Left colon (tissue), 2 donors: ENCODE data around the gene DNAI2. TPM values are rescaled to one million over a fixed set of nuclear protein-coding genes. Genes with fewer than 3 reads are reported as not detected.

Experiments used
- ATAC-seq: fragments of 200-7000 bp; cut with Tn5 transposase; one replicate; pipeline ENCODE4 v1.9.1; 2020; ENCODE audit warnings: mild to moderate bottlenecking, moderate library complexity
- DNase-seq, 2 donors: peaks; one replicate each; pipeline ENCODE4 v3.0.0-alpha.2; 2020
- intact Hi-C, 2 donors: fragments of 100-400 bp; cut with DNase I in 1 of 2; cut with micrococcal nuclease in 1 of 2; formaldehyde crosslinking; loops; one replicate each; pipeline versions ENCODE4 v1.11.2 to v1.14.0; 2022; cut with DNase I, micrococcal nuclease
- total RNA-seq, 2 donors: library from RNA; stranded (reverse); fragmentation: NEBNext Ultra II Directional; extraction: Animal tissue kit (Norgen Biotek cat#: 25700); gene quantifications; one replicate each; pipeline ENCODE4 v1.2.1, GENCODE V29; 2021
- donor health status: DM: no; HTN: no; CAD: no.
- donor health status: DM: yes; HTN: yes; CAD: no.

DNAI2 gene
- total RNA-seq, 2 donors from 2014 or later = not detected

- ATAC-seq (no peak), DNase-seq (no peak)
- intact Hi-C loops = loop anchor here in 1 of 2 donors (10.0 kb wide), 1 partner anchor 47 kb away; no protein-coding TSS in a partner anchor
Observed at GRCh38 chr17:74351552-74352210, 77.6 kb downstream of the DNAI2 start.

GRCh38 chr17:74353446-74354060 lies 79.5 kb downstream of the DNAI2 start:
- intact Hi-C loops = loop anchor here in 1 of 2 donors (10.0 kb wide), 1 partner anchor 49 kb away; no protein-coding TSS in a partner anchor
- DNase-seq (no peak), ATAC-seq (no peak)

- peak; percentile 43 to 74 for DNase-seq
- intact Hi-C loops = loop anchor here in 1 of 2 donors (10.0 kb wide), 1 partner anchor 49 kb away; no protein-coding TSS in a partner anchor
- peak; percentile 84 for ATAC-seq
Observed at GRCh38 chr17:74354123-74354522, 80.1 kb downstream of the DNAI2 start.

- ATAC-seq (peak; percentile 11), DNase-seq (no peak)
- intact Hi-C loops = loop anchor here in 1 of 2 donors (10.0 kb wide), 1 partner anchor 50 kb away; no protein-coding TSS in a partner anchor
Observed at GRCh38 chr17:74354561-74354960, 80.5 kb downstream of the DNAI2 start.

GRCh38 chr17:74355065-74355464 lies 81.0 kb downstream of the DNAI2 start:
- DNase-seq (no peak), ATAC-seq (no peak)
- intact Hi-C loops = loop anchor here in 1 of 2 donors (10.0 kb wide), 1 partner anchor 50 kb away; no protein-coding TSS in a partner anchor

- DNase-seq = peak in 1 of 2 donors; percentile 31
- peak; percentile 62 for ATAC-seq
- intact Hi-C loops = loop anchor here in 1 of 2 donors (10.0 kb wide), 1 partner anchor 52 kb away; no protein-coding TSS in a partner anchor
Observed at GRCh38 chr17:74356646-74357465, 82.8 kb downstream of the DNAI2 start.

GRCh38 chr17:74357466-74357809 lies 83.4 kb downstream of the DNAI2 start:
- DNase-seq = no peak
- no peak for ATAC-seq
- intact Hi-C loops = loop anchor here in 1 of 2 donors (10.0 kb wide), 1 partner anchor 53 kb away; no protein-coding TSS in a partner anchor

- intact Hi-C loops = loop anchor here in 1 of 2 donors (10.0 kb wide), 1 partner anchor 54 kb away; no protein-coding TSS in a partner anchor
- DNase-seq = no peak
- ATAC-seq = no peak
Observed at GRCh38 chr17:74358697-74359096, 84.7 kb downstream of the DNAI2 start.

- intact Hi-C loops = loop anchor here in 1 of 2 donors (10.0 kb wide), 1 partner anchor 55 kb away; no protein-coding TSS in a partner anchor
- ATAC-seq = no peak
- DNase-seq = no peak
Observed at GRCh38 chr17:74359916-74360315, 85.9 kb downstream of the DNAI2 start.

- no peak for ATAC-seq
- intact Hi-C loops = no loop called here
Observed at GRCh38 chr17:74360899-74361229, 86.8 kb downstream of the DNAI2 start.

GRCh38 chr17:74361230-74362068 lies 87.4 kb downstream of the DNAI2 start, which contains the start of gene BTBD17:
TSS of gene BTBD17 (minus strand) at chr17:74361868. CDS start at chr17:74361819, 49 bp downstream.
- ATAC-seq = peak; percentile 80
- peak in 1 of 2 donors; percentile 63 for DNase-seq
- intact Hi-C loops = no loop called here

More at GRCh38 chr17:74360899-74361229, 86.8 kb downstream of the DNAI2 start:
- DNase-seq = no peak

- ATAC-seq (no peak), DNase-seq (no peak)
- intact Hi-C loops = no loop called here
Observed at GRCh38 chr17:74362069-74362405, 88.0 kb downstream of the DNAI2 start.

GRCh38 chr17:74362810-74363498 lies 88.9 kb downstream of the DNAI2 start:
- DNase-seq (no peak), ATAC-seq (no peak)
- intact Hi-C loops = no loop called here

Other genes starting within 250 kb of the DNAI2 start
- gene RPL38, start 70.6 kb upstream of the DNAI2 start, total RNA-seq = 100 to 1,000 TPM; 629 to 677 TPM
- gene TTYH2, start 60.7 kb upstream of the DNAI2 start, total RNA-seq = 1 to 10 TPM; 1.4 to 3.0 TPM
- 1 to 10 TPM; 2.1 to 3.5 TPM for gene KIF19, start 52.0 kb downstream of the DNAI2 start, total RNA-seq
- gene BTBD17, start 87.6 kb downstream of the DNAI2 start, total RNA-seq = under 1 TPM in 1 of 2 donors, not detected in 1; 0.24 TPM
- under 1 TPM in 1 of 2 donors, not detected in 1; 0.31 TPM for gene GPR142, start 93.3 kb downstream of the DNAI2 start, total RNA-seq
- 100 to 1,000 TPM; 155 to 161 TPM for gene GPRC5C, start 157.9 kb downstream of the DNAI2 start, total RNA-seq
- 1 to 10 TPM; 1.8 to 7.9 TPM for gene CD300A, start 192.4 kb downstream of the DNAI2 start, total RNA-seq